Ascending aorta (tissue), 2 donors: ENCODE results near the gene AIG1. TPM values are rescaled to one million over a fixed set of nuclear protein-coding genes. Genes with fewer than 3 reads are reported as not detected.

ENCODE experiments used
- DNase-seq, 2 donors: peaks; one replicate each; pipeline ENCODE4 v3.0.0-alpha.2; 2019; ENCODE audit warnings: low spot score in 2 of 2
- H3K27ac ChIP-seq, 2 donors: fragments of 200-600 bp; sonication (generic); one replicate each; pipeline ENCODE4 v1.5.1; 2016 to 2017; ENCODE audit warnings: mild to moderate bottlenecking in 1 of 2
- H3K27me3 ChIP-seq: fragments of 200-600 bp; sonication (generic); one replicate; pipeline ENCODE4 v1.5.1; 2017
- H3K36me3 ChIP-seq, 2 donors: fragments of 200-600 bp; sonication (generic); one replicate each; pipeline ENCODE4 v1.5.1; 2016
- H3K4me1 ChIP-seq, 2 donors: fragments of 200-600 bp; sonication (generic); one replicate each; pipeline ENCODE4 v1.5.1; 2016 to 2017; ENCODE audit warnings: mild to moderate bottlenecking in 1 of 2
- H3K4me3 ChIP-seq, 2 donors: fragments of 200-600 bp; sonication (generic); one replicate each; pipeline ENCODE4 v1.5.1; 2016 to 2017; ENCODE audit warnings: mild to moderate bottlenecking in 1 of 2
- H3K9me3 ChIP-seq, 2 donors: fragments of 200-600 bp; sonication (generic); one replicate each; pipeline ENCODE4 v1.5.1; 2016
- intact Hi-C: fragments of 100-400 bp; cut with DNase I; formaldehyde crosslinking; loops from one replicate; pipeline ENCODE4 v1.15.1; 2023
- total RNA-seq: library from RNA; depleted of rRNA; stranded (reverse); fragments of >200 nt; gene quantifications from one replicate; pipeline ENCODE4 v1.1.0, GENCODE V29; 2016
- TF ChIP-seq, protein P1 (sequence below), 3 experiments: fragments of 200-600 bp in 2 of 3; fragments of 450-650 bp in 1 of 3; sonication (generic) in 2 of 3; IDR thresholded peaks; one replicate each; pipeline ENCODE4 v1.5.1; 2016 to 2019; ENCODE audit warnings: antibody characterized with exemption in 3 of 3, mild to moderate bottlenecking in 1 of 3, moderate library complexity in 1 of 3

The AIG1 gene
- total RNA-seq, 1 donor from 2014 or later, result 5.3 TPM

DNA sequence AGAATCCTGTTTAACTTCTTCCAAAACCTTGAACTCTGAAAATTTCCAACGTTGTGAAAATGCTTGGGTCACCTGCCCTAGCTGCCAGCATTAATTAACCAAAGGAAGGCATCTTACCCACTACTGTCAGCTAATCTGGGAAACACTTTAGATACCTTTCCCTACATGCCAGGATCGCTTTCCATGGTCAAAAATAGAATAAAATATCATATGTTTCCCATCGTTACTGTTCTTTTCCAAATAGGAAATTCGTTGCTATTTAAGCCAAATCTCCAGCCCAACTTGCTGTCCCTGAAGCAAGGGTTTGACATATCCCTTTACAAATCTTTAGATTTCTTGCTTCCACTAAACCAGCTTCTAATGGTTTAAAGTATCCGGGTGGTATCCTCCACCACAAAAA, 157.5 kb downstream of the AIG1 start:
- intact Hi-C loops, result no loop called here
- TF ChIP-seq, protein P1, sequence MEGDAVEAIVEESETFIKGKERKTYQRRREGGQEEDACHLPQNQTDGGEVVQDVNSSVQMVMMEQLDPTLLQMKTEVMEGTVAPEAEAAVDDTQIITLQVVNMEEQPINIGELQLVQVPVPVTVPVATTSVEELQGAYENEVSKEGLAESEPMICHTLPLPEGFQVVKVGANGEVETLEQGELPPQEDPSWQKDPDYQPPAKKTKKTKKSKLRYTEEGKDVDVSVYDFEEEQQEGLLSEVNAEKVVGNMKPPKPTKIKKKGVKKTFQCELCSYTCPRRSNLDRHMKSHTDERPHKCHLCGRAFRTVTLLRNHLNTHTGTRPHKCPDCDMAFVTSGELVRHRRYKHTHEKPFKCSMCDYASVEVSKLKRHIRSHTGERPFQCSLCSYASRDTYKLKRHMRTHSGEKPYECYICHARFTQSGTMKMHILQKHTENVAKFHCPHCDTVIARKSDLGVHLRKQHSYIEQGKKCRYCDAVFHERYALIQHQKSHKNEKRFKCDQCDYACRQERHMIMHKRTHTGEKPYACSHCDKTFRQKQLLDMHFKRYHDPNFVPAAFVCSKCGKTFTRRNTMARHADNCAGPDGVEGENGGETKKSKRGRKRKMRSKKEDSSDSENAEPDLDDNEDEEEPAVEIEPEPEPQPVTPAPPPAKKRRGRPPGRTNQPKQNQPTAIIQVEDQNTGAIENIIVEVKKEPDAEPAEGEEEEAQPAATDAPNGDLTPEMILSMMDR (IDR thresholded peaks at IDR 0.05), result no peak
- Histone ChIP-seq H3K27me3 (no peaks in the 10 kb centered on the region), H3K36me3 (no peaks in the 10 kb centered on the region), H3K4me1 (peaks cover 0 to 12% of the 10 kb centered on the region in 2 donors), H3K9me3 (no peaks in the 10 kb centered on the region), H3K27ac (no peak overlapping the region), H3K4me3 (no peak overlapping the region)
- DNase-seq, result no peak

DNA sequence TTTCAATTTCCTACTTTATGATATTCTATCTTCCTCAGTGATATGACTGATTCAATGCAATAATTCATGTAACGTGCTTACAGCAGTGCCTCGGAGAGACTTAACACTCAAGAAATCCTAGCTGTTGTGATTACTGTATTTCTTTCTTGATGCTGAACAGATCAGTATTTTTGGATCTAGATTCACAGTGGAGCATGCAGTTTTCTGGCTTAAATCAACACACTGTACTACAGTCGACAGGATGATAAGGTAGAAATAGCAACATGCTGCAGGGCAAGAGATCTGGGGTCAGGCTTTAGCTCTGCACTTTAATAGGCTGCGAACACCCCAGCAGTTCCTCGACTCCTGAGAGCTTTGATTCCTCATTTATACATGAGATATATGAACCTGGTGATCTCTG, 161.0 kb downstream of the AIG1 start:
- no peak overlapping the region for H3K27ac ChIP-seq

DNA sequence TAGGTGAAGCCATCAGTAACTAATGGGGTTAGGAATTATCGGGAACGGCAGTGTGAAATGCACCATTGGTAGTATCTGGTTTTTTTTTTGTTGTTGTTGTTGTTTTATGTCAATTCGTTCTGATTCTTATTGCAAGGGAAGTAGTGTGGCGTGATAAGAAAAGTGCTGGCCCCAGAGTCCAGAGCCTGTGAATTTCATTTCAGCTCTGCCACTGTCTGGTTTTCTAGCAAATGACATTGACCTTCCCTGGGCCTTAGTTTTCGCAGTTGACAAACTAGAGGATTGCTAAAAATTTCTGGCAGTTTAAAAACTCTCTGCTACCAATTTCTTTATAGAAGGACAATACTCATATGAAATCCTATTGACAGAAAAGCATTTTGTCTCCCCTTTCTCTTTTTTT, 161.6 kb downstream of the AIG1 start:
- H3K27me3 ChIP-seq, result no peaks in the 10 kb centered on the region
- H3K9me3 ChIP-seq, result no peaks in the 10 kb centered on the region
- DNase-seq, result no peak
- no peak overlapping the region for H3K27ac ChIP-seq
- no peaks in the 10 kb centered on the region for H3K36me3 ChIP-seq
- intact Hi-C loops, result no loop called here
- TF ChIP-seq, protein P1 (IDR thresholded peaks at IDR 0.05), result no peak
- no peak overlapping the region for H3K4me3 ChIP-seq
- peaks cover 0 to 5% of the 10 kb centered on the region in 2 donors for H3K4me1 ChIP-seq

More for the DNA sequence above, 161.0 kb downstream of the AIG1 start:
- intact Hi-C loops, result no loop called here
- no peaks in the 10 kb centered on the region for H3K36me3 ChIP-seq
- H3K9me3 ChIP-seq, result no peaks in the 10 kb centered on the region
- no peaks in the 10 kb centered on the region for H3K27me3 ChIP-seq
- H3K4me3 ChIP-seq, result no peak overlapping the region
- DNase-seq, result no peak
- H3K4me1 ChIP-seq, result peaks cover 0 to 5% of the 10 kb centered on the region in 2 donors
- TF ChIP-seq, protein P1 (IDR thresholded peaks at IDR 0.05), result no peak

DNA sequence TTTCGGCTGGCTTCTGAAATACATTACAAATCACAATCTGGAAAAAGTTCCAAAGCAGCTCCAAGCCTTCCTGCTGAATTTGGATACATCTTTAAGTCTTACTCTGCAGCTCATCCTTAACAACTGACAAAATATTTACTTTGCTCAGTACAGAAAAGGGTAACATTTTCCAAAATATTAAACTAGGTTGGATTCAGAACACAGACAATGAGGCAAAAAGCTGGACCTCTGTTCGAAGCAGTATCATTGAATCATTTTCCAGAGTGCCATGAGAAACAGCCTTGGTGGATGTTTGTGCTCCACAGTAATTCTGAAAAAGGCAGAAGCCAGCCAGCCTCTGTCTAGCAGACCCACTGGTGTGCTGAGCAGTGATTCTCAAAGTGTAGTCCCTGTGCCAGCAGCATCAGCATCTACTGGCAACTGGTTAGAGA, 162.1 kb downstream of the AIG1 start:
- DNase-seq, result no peak
- Histone ChIP-seq H3K27ac (no peak overlapping the region), H3K4me3 (no peak overlapping the region), H3K9me3 (no peaks in the 10 kb centered on the region), H3K36me3 (no peaks in the 10 kb centered on the region), H3K4me1 (peaks cover 0 to 5% of the 10 kb centered on the region in 2 donors), H3K27me3 (no peaks in the 10 kb centered on the region)
- TF ChIP-seq, protein P1 (IDR thresholded peaks at IDR 0.05), result no peak
- intact Hi-C loops, result no loop called here

DNA sequence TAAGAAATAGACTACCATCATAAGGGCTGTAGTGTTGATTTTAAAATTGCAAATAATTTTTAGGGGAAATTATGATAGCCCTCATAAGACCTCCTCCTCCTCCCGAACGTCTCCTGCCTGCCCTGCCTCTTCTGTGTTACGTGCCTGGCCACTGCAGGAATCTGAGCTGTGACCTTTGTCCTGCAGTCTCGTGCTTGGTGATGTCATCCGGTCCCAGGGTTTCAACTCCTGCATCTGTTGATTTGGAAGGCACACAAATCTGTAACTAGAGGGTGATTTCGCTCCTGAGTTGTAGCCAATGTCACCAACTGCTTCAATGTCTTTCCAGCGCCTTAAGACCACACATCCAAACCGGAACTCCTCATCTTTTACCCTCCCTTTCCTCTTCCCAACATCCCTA, 163.2 kb downstream of the AIG1 start:
- H3K27me3 ChIP-seq, result no peaks in the 10 kb centered on the region
- H3K27ac ChIP-seq, result no peak overlapping the region
- DNase-seq, result no peak
- TF ChIP-seq, protein P1 (IDR thresholded peaks at IDR 0.05), result no peak
- intact Hi-C loops, result no loop called here
- no peaks in the 10 kb centered on the region for H3K9me3 ChIP-seq
- H3K36me3 ChIP-seq, result no peaks in the 10 kb centered on the region
- no peak overlapping the region for H3K4me3 ChIP-seq
- H3K4me1 ChIP-seq, result peaks cover 0 to 5% of the 10 kb centered on the region in 2 donors

DNA sequence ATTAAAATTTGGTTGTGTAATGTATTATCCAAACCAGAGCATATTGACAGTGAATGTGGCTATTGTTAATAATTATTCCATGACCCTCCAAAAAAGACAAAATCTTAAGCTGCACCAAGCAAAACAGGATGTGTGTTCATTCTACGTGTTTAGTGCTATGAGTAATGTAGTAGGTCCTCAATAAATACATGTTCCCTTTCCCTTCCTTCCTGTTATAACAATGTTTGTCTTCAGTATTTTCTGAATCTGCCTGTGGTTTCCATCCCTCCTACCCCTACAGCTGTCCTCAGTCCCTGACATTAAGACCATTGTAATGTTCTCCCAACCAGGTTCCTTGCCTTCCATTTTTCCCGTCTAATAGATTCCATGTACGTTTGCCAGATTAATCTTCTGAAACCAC, 163.8 kb downstream of the AIG1 start:
- peaks cover 0 to 5% of the 10 kb centered on the region in 2 donors for H3K4me1 ChIP-seq
- intact Hi-C loops, result no loop called here
- TF ChIP-seq, protein P1 (IDR thresholded peaks at IDR 0.05), result no peak
- DNase-seq, result no peak
- H3K4me3 ChIP-seq, result no peak overlapping the region
- H3K9me3 ChIP-seq, result no peaks in the 10 kb centered on the region
- H3K36me3 ChIP-seq, result no peaks in the 10 kb centered on the region
- no peak overlapping the region for H3K27ac ChIP-seq
- H3K27me3 ChIP-seq, result no peaks in the 10 kb centered on the region
